Gastrocnemius medialis (tissue), 4 donors: ENCODE results near the gene BACE2.

Experiments
- CTCF ChIP-seq, 5 experiments: fragments of 450-650 bp in 3 of 5; fragments of 200-600 bp in 2 of 5; sonication (generic) in 2 of 5; IDR thresholded peaks in 4 of 5; conservative IDR thresholded peaks in 1 of 5; 1 replicate in 4 of 5; 2 replicates in 1 of 5; pipeline ENCODE4 v1.5.1; 2016 to 2019; ENCODE audit warnings: antibody characterized with exemption in 5 of 5, mild to moderate bottlenecking in 3 of 5, moderate library complexity in 3 of 5
- POLR2A ChIP-seq, 2 donors: fragments of 450-650 bp; IDR thresholded peaks; one replicate each; pipeline ENCODE4 v1.6.1; 2017; ENCODE audit warnings: antibody characterized with exemption in 2 of 2, mild to moderate bottlenecking in 2 of 2, moderate library complexity in 2 of 2

- TF ChIP-seq CTCF (IDR thresholded peaks at IDR 0.05 in 4 of 5, conservative IDR thresholded peaks at IDR 0.05 in 1 of 5) (no peak), POLR2A (IDR thresholded peaks at IDR 0.05) (no peak)
Observed at GRCh38 chr21:41295721-41296254, 127.8 kb downstream of the BACE2 start.
